SKM-1 treated with dmso at 0.1 percent for 144 hours (cell line): Measurements from ENCODE around the gene PTPRC.
A peak's percentile ranks its signal among the peaks of the same experiment; 100 is the strongest.

Experiments
- DNase-seq: peaks from one replicate; lab custom pipeline; 2025; ENCODE audit not compliant: unreplicated experiment; lab: John Stamatoyannopoulos, UW

PTPRC gene

GRCh38 chr1:198672124-198672523 is 33.3 kb downstream of the PTPRC start:
- no peak for DNase-seq

- no peak for DNase-seq
These were observed 35.2 kb downstream of the PTPRC start for GRCh38 chr1:198674009-198674408.

GRCh38 chr1:198676253-198676652 is 37.4 kb downstream of the PTPRC start:
- no peak for DNase-seq

GRCh38 chr1:198677027-198677426 is 38.2 kb downstream of the PTPRC start:
- DNase-seq, result no peak

GRCh38 chr1:198677871-198678270 is 39.0 kb downstream of the PTPRC start:
- DNase-seq, result peak; percentile 28

- DNase-seq, result no peak
These were observed 39.5 kb downstream of the PTPRC start for GRCh38 chr1:198678301-198678836.

GRCh38 chr1:198678901-198679329 is 40.1 kb downstream of the PTPRC start:
- no peak for DNase-seq

- DNase-seq, result no peak
These were observed 40.8 kb downstream of the PTPRC start for GRCh38 chr1:198679535-198680173.

GRCh38 chr1:198680174-198680875 is 41.5 kb downstream of the PTPRC start:
- peak; percentile 31 for DNase-seq

GRCh38 chr1:198681252-198681651 is 42.4 kb downstream of the PTPRC start:
- peak; percentile 74 for DNase-seq

- DNase-seq, result peak; percentile 100
These were observed 43.3 kb downstream of the PTPRC start for GRCh38 chr1:198681831-198682759.

GRCh38 chr1:198682850-198683249 is 44.0 kb downstream of the PTPRC start:
- no peak for DNase-seq

GRCh38 chr1:198683449-198683848 is 44.6 kb downstream of the PTPRC start:
- no peak for DNase-seq

GRCh38 chr1:198686069-198686728 is 47.4 kb downstream of the PTPRC start:
- DNase-seq, result peak; percentile 48

- no peak for DNase-seq
These were observed 48.6 kb downstream of the PTPRC start for GRCh38 chr1:198687429-198687828.

GRCh38 chr1:198691063-198691462 is 52.2 kb downstream of the PTPRC start:
- DNase-seq, result no peak

GRCh38 chr1:198693321-198693720 is 54.5 kb downstream of the PTPRC start:
- DNase-seq, result no peak

- DNase-seq, result no peak
These were observed 55.7 kb downstream of the PTPRC start for GRCh38 chr1:198694542-198694941.

- no peak for DNase-seq
These were observed 57.4 kb downstream of the PTPRC start for GRCh38 chr1:198696211-198696610.

- no peak for DNase-seq
These were observed 60.6 kb downstream of the PTPRC start for GRCh38 chr1:198699167-198700015.
